ENCODE measurements around the gene TLX3.

TLX3 gene

GRCh38 chr5:171321447-171321846 is 12.4 kb downstream of the TLX3 start:
- no peak for TF ChIP-seq CTCF (IDR thresholded peaks at IDR 0.05; ENCODE audit: control extremely low read depth, extremely low read depth, low read depth, missing control alignments)
- ChIA-PET POLR2A (no interaction called here), CTCF (interaction anchor here (1.4 kb wide), 1 partner anchor 11 kb away, joined by 4 read pairs; no protein-coding TSS in a partner anchor)
- DNase-seq (ENCODE audit: extremely low spot score), result no peak

GRCh38 chr5:171322527-171322926 is 13.5 kb downstream of the TLX3 start:
- no peak for TF ChIP-seq CTCF (IDR thresholded peaks at IDR 0.05; ENCODE audit: control extremely low read depth, extremely low read depth, low read depth, missing control alignments)
- POLR2A ChIA-PET, result no interaction called here
- CTCF ChIA-PET, result interaction anchor here (1.2 to 1.4 kb wide), 2 partner anchors 10 to 577 kb away, joined by 4 read pairs; no protein-coding TSS in a partner anchor
- DNase-seq (ENCODE audit: extremely low spot score), result no peak

GRCh38 chr5:171323007-171323406 is 14.0 kb downstream of the TLX3 start:
- no peak for DNase-seq (ENCODE audit: extremely low spot score)
- no peak for TF ChIP-seq CTCF (IDR thresholded peaks at IDR 0.05; ENCODE audit: control extremely low read depth, extremely low read depth, low read depth, missing control alignments)
- CTCF ChIA-PET, result interaction anchor here (1.2 to 2.0 kb wide), 2 partner anchors 17 to 577 kb away, joined by 4 to 5 read pairs; no protein-coding TSS in a partner anchor
- POLR2A ChIA-PET, result no interaction called here

GRCh38 chr5:171323806-171324632 is 15.0 kb downstream of the TLX3 start:
- no peak for DNase-seq (ENCODE audit: extremely low spot score)
- CTCF ChIA-PET, result interaction anchor here (1.2 to 2.0 kb wide), 2 partner anchors 16 to 578 kb away, joined by 4 to 5 read pairs; no protein-coding TSS in a partner anchor
- POLR2A ChIA-PET, result interaction anchor here (0.6 kb wide), 1 partner anchor 1686 kb away, joined by 4 read pairs; no protein-coding TSS in a partner anchor
- no peak for TF ChIP-seq CTCF (IDR thresholded peaks at IDR 0.05; ENCODE audit: control extremely low read depth, extremely low read depth, low read depth, missing control alignments)

GRCh38 chr5:171330021-171330420 is 21.0 kb downstream of the TLX3 start:
- DNase-seq (ENCODE audit: extremely low spot score), result no peak
- POLR2A ChIA-PET, result no interaction called here
- TF ChIP-seq CTCF (IDR thresholded peaks at IDR 0.05; ENCODE audit: control extremely low read depth, extremely low read depth, low read depth, missing control alignments), result no peak
- CTCF ChIA-PET, result interaction anchor here (1.3 kb wide), 1 partner anchor 12 kb away, joined by 4 read pairs; no protein-coding TSS in a partner anchor

GRCh38 chr5:171335616-171336015 is 26.6 kb downstream of the TLX3 start:
- POLR2A ChIA-PET, result no interaction called here
- CTCF ChIA-PET, result interaction anchor here (0.9 to 1.2 kb wide), 2 partner anchors 14 to 130 kb away, joined by 3 read pairs; no protein-coding TSS in a partner anchor
- no peak for TF ChIP-seq CTCF (IDR thresholded peaks at IDR 0.05; ENCODE audit: control extremely low read depth, extremely low read depth, low read depth, missing control alignments)
- DNase-seq (ENCODE audit: extremely low spot score), result no peak

Data from GM10248 (cell line).